IMR-90 (cell line): ENCODE measurements around the gene NFIA. TPM values are rescaled to one million over a fixed set of nuclear protein-coding genes. Genes with fewer than 3 reads are reported as not detected.

Experiments used
- ATAC-seq: fragments of 200-7000 bp; cut with Tn5 transposase; 2 replicates; pipeline ENCODE4 v1.9.1; 2020; ENCODE audit warnings: low read depth, mild to moderate bottlenecking, moderate library complexity
- BruUV-seq: library from RNA; stranded (reverse); fragments of 400-500 nt; replicated peaks from 2 replicates; lab custom pipeline; 2021; lab: Mats Ljungman, UMichigan
- CTCF ChIA-PET: fragments of 300-600 bp; formaldehyde crosslinking; extraction: SDS; loops from one replicate; lab custom pipeline; 2021; ENCODE audit warnings: antibody characterized with exemption; lab: Yijun Ruan, JAX
- POLR2A ChIA-PET: fragments of 300-600 bp; sonication (Branson Sonifier 250); formaldehyde crosslinking; loops from one replicate; lab custom pipeline; 2022; ENCODE audit warnings: antibody characterized with exemption; ENCODE audit not compliant: unreplicated experiment; lab: Charles Lee
- DNase-seq: peaks from one replicate; pipeline ENCODE4 v3.0.0; 2013
- H2AFZ ChIP-seq: replicated peaks from 2 replicates; pipeline ENCODE3; 2013; ENCODE audit warnings: low read length, mild to moderate bottlenecking; ENCODE audit not compliant: poor library complexity
- H2AK5ac ChIP-seq: 2 replicates; pipeline ENCODE4 v1.6.1; 2013; ENCODE audit warnings: low read depth, low read length, inconsistent platforms
- H2AK9ac ChIP-seq: replicated peaks from 2 replicates; pipeline ENCODE3; 2013; ENCODE audit warnings: mild to moderate bottlenecking, low read depth, low read length, moderate library complexity; ENCODE audit not compliant: poor library complexity
- H2BK120ac ChIP-seq: 2 replicates; pipeline ENCODE4 v1.6.1; 2013; ENCODE audit warnings: low read depth, low read length, inconsistent platforms
- H2BK15ac ChIP-seq: 3 replicates; pipeline ENCODE4 v1.6.1; 2013; ENCODE audit warnings: low read depth, low read length, inconsistent platforms
- H2BK20ac ChIP-seq: 2 replicates; pipeline ENCODE4 v1.6.1; 2013; ENCODE audit warnings: low read depth, mild to moderate bottlenecking, inconsistent platforms, low read length, moderate library complexity
- H2BK5ac ChIP-seq: 2 replicates; pipeline ENCODE4 v1.6.1; 2013; ENCODE audit warnings: mild to moderate bottlenecking, low read depth, low read length, inconsistent platforms; ENCODE audit not compliant: poor library complexity, severe bottlenecking
- H3K14ac ChIP-seq: replicated peaks from 2 replicates; pipeline ENCODE4 v1.6.1; 2013; ENCODE audit warnings: low read depth, low read length, inconsistent platforms
- H3K18ac ChIP-seq: 2 replicates; pipeline ENCODE4 v1.6.1; 2013; ENCODE audit warnings: low read depth, low read length, control low read depth
- H3K23ac ChIP-seq: 2 replicates; pipeline ENCODE4 v1.6.1; 2013; ENCODE audit warnings: low read depth, low read length, inconsistent platforms
- H3K27ac ChIP-seq: 2 replicates; pipeline ENCODE4 v1.5.1; 2013; ENCODE audit warnings: mild to moderate bottlenecking, control low read depth, low read length; ENCODE audit not compliant: insufficient read depth
- H3K27me3 ChIP-seq: 2 replicates; pipeline ENCODE4 v1.6.1; 2013; ENCODE audit warnings: low read length; ENCODE audit not compliant: control insufficient read depth, insufficient read depth
- H3K36me3 ChIP-seq: 2 replicates; pipeline ENCODE4 v1.6.1; 2013; ENCODE audit warnings: low read length, mixed read lengths; ENCODE audit not compliant: control insufficient read depth, insufficient read depth
- H3K4ac ChIP-seq: 2 replicates; pipeline ENCODE4 v1.6.1; 2013; ENCODE audit warnings: low read depth, low read length, inconsistent platforms
- H3K4me1 ChIP-seq: 2 replicates; pipeline ENCODE4 v1.6.1; 2013; ENCODE audit warnings: low read length, mixed read lengths; ENCODE audit not compliant: control insufficient read depth, insufficient read depth
- H3K4me2 ChIP-seq: 2 replicates; pipeline ENCODE4 v1.6.1; 2013; ENCODE audit warnings: low read depth, mild to moderate bottlenecking, control low read depth, low read length, moderate library complexity
- H3K4me3 ChIP-seq: 2 replicates; pipeline ENCODE4 v1.5.1; 2013; ENCODE audit warnings: low read depth, mild to moderate bottlenecking, control low read depth, low read length, moderate library complexity; ENCODE audit not compliant: insufficient read depth
- H3K56ac ChIP-seq: 2 replicates; pipeline ENCODE4 v1.6.1; 2013; ENCODE audit warnings: low read length, inconsistent platforms; ENCODE audit not compliant: insufficient read depth; ENCODE audit errors: extremely low read depth
- H3K79me1 ChIP-seq, 2 experiments: 2 replicates each; pipeline ENCODE4 v1.6.1; 2013; ENCODE audit warnings: low read length in 2 of 2, inconsistent platforms in 1 of 2, low read depth in 1 of 2
- H3K9ac ChIP-seq: 2 replicates; pipeline ENCODE4 v1.6.1; 2013; ENCODE audit warnings: low read depth, low read length, control low read depth
- H3K9me1 ChIP-seq: 2 replicates; pipeline ENCODE4 v1.6.1; 2013; ENCODE audit warnings: low read length, inconsistent platforms; ENCODE audit not compliant: insufficient read depth
- H3K9me3 ChIP-seq: 2 replicates; pipeline ENCODE4 v1.6.1; 2013; ENCODE audit warnings: low read length; ENCODE audit not compliant: control insufficient read depth, insufficient read depth
- H4K20me1 ChIP-seq: 2 replicates; pipeline ENCODE4 v1.6.1; 2013; ENCODE audit warnings: low read length, inconsistent platforms; ENCODE audit not compliant: insufficient read depth
- H4K5ac ChIP-seq: 2 replicates; pipeline ENCODE4 v1.6.1; 2013; ENCODE audit warnings: mild to moderate bottlenecking, low read depth, low read length, control low read depth
- H4K8ac ChIP-seq, 2 experiments: 2 replicates each; pipeline ENCODE4 v1.6.1; 2013; ENCODE audit warnings: low read depth in 2 of 2, low read length in 2 of 2, control low read depth in 1 of 2, inconsistent platforms in 1 of 2
- H4K91ac ChIP-seq: 2 replicates; pipeline ENCODE4 v1.6.1; 2013; ENCODE audit warnings: low read depth, low read length, inconsistent platforms; ENCODE audit not compliant: insufficient read depth
- BHLHE40 ChIP-seq: fragments of 150-350 bp; IDR thresholded peaks from 2 replicates; pipeline ENCODE4 v1.6.1; 2016; ENCODE audit warnings: mild to moderate bottlenecking, low read depth, low read length
- MAFK ChIP-seq: IDR thresholded peaks from 2 replicates; pipeline ENCODE4 v1.6.1; 2012; ENCODE audit warnings: low read depth, low read length, improper control_type of control experiment
- WGBS, 2 experiments: methylation state at CpG; one replicate each; pipeline versions ENCODE4 v1.1.5 to v1.1.7; 2013; ENCODE audit warnings: missing lambda C conversion rate in 2 of 2; ENCODE audit not compliant: insufficient read length in 1 of 2; ENCODE audit errors: extremely low coverage in 2 of 2; 5-methylcytosine and 5-hydroxymethylcytosine counted together
- dilution Hi-C: fragments of 300-500 bp; cut with HindIII; formaldehyde crosslinking; loops from one replicate; pipeline ENCODE4 v1.14.3; 2018; ENCODE audit warnings: low sequenced_read_pairs; ENCODE audit not compliant: unreplicated experiment
- in situ Hi-C: fragments of 300-500 bp; cut with MboI; formaldehyde crosslinking; loops from 3 replicates; pipeline ENCODE4 v1.14.3; 2019; ENCODE audit warnings: low sequenced_read_pairs, inconsistent platforms, mixed read lengths
- intact Hi-C: fragments of 100-400 bp; cut with micrococcal nuclease; formaldehyde crosslinking; loops from 2 replicates; pipeline ENCODE4 v1.10.0; 2022
- polyA plus RNA-seq, 3 experiments: library from polyadenylated mRNA; depleted of rRNA; stranded (reverse); fragments of >200 nt; gene quantifications; 2 replicates each; pipeline ENCODE4 v1.2.3, GENCODE V29; 2012; ENCODE audit warnings: low replicate concordance in 1 of 3
- total RNA-seq: library from RNA; depleted of rRNA; stranded (reverse); fragments of >200 nt; gene quantifications from 2 replicates; pipeline ENCODE4 v1.2.3, GENCODE V29; 2012

The NFIA gene
- total and polyA plus RNA-seq, 2 of the 4 experiments (the other 2 are of a cell fraction): 1.6 to 2.2 TPM

DNA sequence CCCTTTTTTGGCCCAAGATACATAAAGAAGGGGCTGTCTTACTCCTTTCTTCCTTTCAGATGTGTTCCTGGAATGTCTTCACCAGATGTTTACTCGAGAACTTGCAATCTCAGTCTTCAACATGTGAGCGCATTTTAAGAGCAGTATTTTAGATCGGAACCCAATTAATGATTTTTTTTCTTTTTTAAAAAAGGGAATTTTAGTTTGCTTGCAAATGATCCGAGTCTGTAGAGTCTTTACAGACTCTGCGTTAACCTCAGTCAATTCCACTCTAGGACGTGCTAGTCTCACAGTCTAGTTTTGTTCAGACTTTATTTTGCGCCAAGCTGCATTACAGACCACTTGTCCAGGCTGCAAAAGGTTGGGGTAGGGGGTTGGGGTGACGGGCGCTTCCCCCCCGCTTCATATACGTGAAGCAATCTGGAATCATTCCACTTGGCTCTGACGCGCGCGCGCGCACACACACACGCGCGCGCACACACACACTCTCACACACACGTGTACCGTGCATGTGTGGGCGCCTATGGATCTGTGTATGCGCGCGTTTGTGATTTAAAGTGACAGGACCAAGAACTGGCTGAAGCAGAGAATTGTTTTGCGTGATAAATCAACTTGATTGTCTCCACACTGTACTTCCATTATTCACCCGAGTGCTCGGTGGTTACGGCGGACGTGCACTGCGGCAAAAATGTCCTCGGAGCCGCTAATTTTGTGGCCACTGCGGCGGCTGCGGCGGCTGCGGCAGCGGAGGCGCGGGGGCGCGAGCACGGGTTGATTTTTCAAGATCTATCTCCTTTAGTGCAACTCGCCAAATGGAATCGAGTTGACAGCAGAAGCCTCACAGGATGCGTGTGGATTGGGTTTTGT is 25.6 kb upstream of the NFIA start:
- Histone ChIP-seq H3K4me2 (peak overlapping the region; percentile 64), H4K91ac (no peak overlapping the region), H3K56ac (no peak overlapping the region), H3K27ac (no peak overlapping the region), H2BK20ac (no peak overlapping the region), H2BK120ac (no peak overlapping the region), H4K5ac (no peak overlapping the region), H2BK15ac (no peak overlapping the region), H2AK9ac (no peak overlapping the region), H3K18ac (no peak overlapping the region), H3K9ac (peak overlapping the region; percentile 36), H3K27me3 (peaks cover 33% of the 10 kb centered on the region), H3K23ac (0 out of 2 replicates have a peak overlapping the region, but pooled peaks have one; percentile 8), H3K4me1 (no peaks in the 10 kb centered on the region; the same call in 1 of the 2 replicates), H2AFZ (peak overlapping the region; percentile 87), H3K14ac (no peak overlapping the region), H3K79me1 (no peaks in the 10 kb centered on the region), H2BK5ac (no peak overlapping the region), H3K4me3 (peak overlapping the region; percentile 53), H2AK5ac (no peak overlapping the region), H4K8ac (no peak overlapping the region), H3K9me1 (no peaks in the 10 kb centered on the region), H3K9me3 (no peaks in the 10 kb centered on the region), H3K36me3 (no peaks in the 10 kb centered on the region), H4K20me1 (no peaks in the 10 kb centered on the region), H3K4ac (no peak overlapping the region)
- POLR2A ChIA-PET: no interaction called here
- CTCF ChIA-PET: interaction anchor here (0.6 to 0.7 kb wide), 2 partner anchors 37 to 75 kb away, joined by 3 to 6 read pairs; no protein-coding TSS in a partner anchor
- TF ChIP-seq BHLHE40 (peak; percentile 7; the same call in 1 of the 2 replicates), MAFK (no peak)
- WGBS, 2 experiments: 3% methylated on average over 19 of the region's 50 CpGs; no CpG with 5 or more reads in 1 of the 2 experiments
- intact Hi-C loops (loop anchor here (5.0 kb wide), 1 partner anchor 195 kb away; no protein-coding TSS in a partner anchor), dilution Hi-C loops (no loop called here), in situ Hi-C loops (loop anchor here (10.0 kb wide), 1 partner anchor 278 kb away; no protein-coding TSS in a partner anchor)
- peak; percentile 66 for ATAC-seq
- BruUV-seq: no TSS peak
- peak; percentile 38 for DNase-seq
